ENCODE data around the gene RASGRF1. TPM values are rescaled to one million over a fixed set of nuclear protein-coding genes. Genes with fewer than 3 reads are reported as not detected.
"Not testable (repeated sequence)": the region's sequence is repeated elsewhere in the genome, so short reads cannot be mapped to it uniquely, and the experiment has no call there.

Gene RASGRF1
- total RNA-seq, 1 donor from 2014 or later, result not detected

- intact Hi-C loops (cut with DNase I), result no loop called here
- ATAC-seq (no peak), DNase-seq (ENCODE audit: missing footprints) (no peak)
Observed at GRCh38 chr15:78995921-78996893, 94.4 kb downstream of the RASGRF1 start.

DNA sequence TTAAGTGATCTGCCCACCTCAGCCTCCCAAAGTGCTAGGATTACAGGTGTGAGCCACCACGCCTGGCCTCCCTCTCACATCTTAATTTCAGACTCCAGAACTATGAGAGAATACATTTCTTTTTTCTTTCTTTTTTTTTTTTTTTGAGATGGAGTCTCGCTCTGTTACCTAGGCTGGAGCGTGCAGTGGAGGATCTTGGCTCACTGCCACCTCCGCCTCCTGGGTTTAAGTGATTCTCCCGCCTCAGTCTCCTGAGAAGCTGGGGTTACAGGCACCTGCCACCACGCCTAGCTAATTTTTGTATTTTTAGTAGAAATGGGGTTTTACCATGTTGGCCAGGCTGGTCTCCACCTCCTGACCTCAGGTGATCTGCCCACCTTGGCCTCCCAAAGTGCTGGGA, 95.4 kb downstream of the RASGRF1 start:
- ATAC-seq; intact Hi-C loops (cut with DNase I); DNase-seq (ENCODE audit: missing footprints): not testable (repeated sequence)

- ATAC-seq (no peak), DNase-seq (ENCODE audit: missing footprints) (no peak)
- intact Hi-C loops (cut with DNase I), result no loop called here
Observed at GRCh38 chr15:78993931-78994530, 96.5 kb downstream of the RASGRF1 start.

- intact Hi-C loops (cut with DNase I), result no loop called here
- ATAC-seq, result no peak
- no peak for DNase-seq (ENCODE audit: missing footprints)
Observed at GRCh38 chr15:78993257-78993930, 97.2 kb downstream of the RASGRF1 start.

GRCh38 chr15:78992416-78993256, 97.9 kb downstream of the RASGRF1 start:
- no peak for ATAC-seq
- intact Hi-C loops (cut with DNase I), result no loop called here
- DNase-seq (ENCODE audit: missing footprints), result no peak

DNA sequence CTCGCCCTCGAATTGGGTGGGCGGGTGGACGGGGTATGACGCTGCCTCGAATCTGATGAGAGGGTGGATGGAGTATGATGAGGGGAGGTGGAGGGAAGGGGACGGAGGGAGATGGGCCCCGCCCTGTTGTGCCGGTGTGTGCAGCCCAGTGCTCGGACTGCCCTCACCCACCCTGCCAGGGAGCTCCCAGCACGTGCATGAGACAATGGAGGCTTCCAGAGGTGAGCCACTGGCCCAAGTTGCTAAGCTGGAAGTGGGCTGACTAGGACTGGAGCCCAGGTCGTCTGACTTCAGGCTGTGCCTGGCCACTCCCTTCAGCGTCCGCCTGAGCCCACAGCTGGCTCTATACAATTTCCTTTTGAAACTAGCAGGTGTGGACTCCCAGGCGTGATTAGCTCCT, 98.7 kb downstream of the RASGRF1 start:
- no peak for DNase-seq (ENCODE audit: missing footprints)
- intact Hi-C loops (cut with DNase I), result no loop called here

GRCh38 chr15:78991476-78991875, 99.1 kb downstream of the RASGRF1 start:
- intact Hi-C loops (cut with DNase I), result no loop called here
- DNase-seq (ENCODE audit: missing footprints) (no peak), ATAC-seq (no peak)

More for the DNA sequence above, 98.7 kb downstream of the RASGRF1 start:
- no peak for ATAC-seq

DNA sequence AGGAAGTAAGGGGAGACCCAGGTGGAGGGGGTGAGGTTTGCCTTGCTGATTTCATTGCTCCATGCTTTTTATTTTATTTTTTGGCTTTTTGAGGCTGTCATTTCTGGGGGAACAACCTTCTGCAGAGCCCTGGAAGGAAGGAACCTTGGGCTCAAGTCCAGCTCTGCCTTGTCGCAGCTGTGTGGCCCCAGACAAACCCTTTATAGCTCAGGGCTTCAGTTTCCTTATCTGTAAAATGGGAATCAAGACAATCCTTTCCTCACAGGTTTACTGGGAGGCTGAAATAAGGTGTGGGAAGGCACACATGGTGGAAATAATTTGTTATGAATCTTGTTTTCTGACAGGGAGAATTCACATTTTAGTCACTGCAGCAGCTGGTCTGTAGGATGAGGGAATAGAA, 100.3 kb downstream of the RASGRF1 start:
- intact Hi-C loops (cut with DNase I), result no loop called here
- ATAC-seq (no peak), DNase-seq (ENCODE audit: missing footprints) (no peak)

GRCh38 chr15:78989701-78990240, 100.8 kb downstream of the RASGRF1 start:
- intact Hi-C loops (cut with DNase I), result no loop called here
- DNase-seq (ENCODE audit: missing footprints), result no peak
- no peak for ATAC-seq

GRCh38 chr15:78988361-78988911, 102.1 kb downstream of the RASGRF1 start:
- peak; percentile 83 for DNase-seq (ENCODE audit: missing footprints)
- ATAC-seq, result peak; percentile 71
- intact Hi-C loops (cut with DNase I), result no loop called here

DNA sequence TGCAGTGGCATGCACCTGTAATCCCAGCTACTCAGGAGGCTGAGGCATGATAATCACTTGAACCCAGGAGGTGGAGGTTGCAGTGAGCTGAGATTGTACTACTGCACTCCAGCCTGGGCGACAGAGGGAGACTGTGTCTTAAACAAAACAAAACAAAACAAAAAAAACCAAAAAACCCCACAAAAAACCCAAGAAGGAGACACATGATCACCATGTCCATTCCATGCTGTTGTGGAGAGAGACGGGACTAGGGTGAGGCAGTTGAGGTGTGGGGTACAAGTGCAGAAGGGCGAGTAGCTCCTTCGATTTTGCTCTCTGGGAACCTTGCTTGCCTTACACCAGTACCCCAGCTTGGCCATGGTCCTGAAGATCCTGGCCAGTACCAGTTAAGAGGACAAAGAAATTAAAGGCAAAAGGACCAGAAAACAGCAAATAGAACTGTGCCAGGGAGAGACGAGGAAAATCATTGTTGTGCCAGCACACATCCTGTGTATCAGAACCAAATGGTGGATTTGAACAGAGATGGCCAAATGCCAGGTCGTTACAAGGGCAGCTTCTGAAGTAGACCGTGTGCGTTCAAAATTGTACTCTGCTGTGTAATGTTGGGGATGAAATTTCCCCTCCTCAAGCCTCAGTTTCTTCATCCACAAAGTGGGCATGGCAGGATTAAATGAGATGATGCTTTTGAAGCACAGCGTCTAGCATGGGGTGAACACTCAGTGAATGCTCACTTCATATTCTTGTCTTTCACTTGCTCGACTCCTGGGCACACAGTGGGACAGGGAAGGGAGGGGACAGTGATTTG, 102.8 kb downstream of the RASGRF1 start:
- DNase-seq (ENCODE audit: missing footprints) (peak; percentile 30), ATAC-seq (no peak)
- intact Hi-C loops (cut with DNase I), result no loop called here

- intact Hi-C loops (cut with DNase I), result no loop called here
- DNase-seq (ENCODE audit: missing footprints) (no peak), ATAC-seq (no peak)
Observed at GRCh38 chr15:78985859-78986475, 104.6 kb downstream of the RASGRF1 start.

DNA sequence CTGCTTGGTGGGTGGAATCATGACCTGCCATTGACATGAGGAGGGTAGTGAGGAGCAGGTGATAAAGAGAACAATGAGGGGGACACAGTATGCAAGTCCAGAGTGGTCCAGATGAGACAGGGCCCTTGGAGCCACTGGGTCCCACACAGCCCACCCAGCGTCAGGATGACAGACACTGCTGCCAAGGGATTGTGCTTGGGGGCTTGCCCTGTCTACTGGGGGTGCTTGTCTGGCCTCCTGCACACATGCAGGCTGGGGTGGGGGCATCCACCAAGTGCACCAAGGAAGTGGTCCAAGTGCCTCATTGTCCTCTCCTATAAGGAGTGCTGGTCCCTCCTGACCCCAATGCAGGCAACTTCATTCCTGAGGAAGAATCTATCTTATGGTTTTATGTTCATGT, 106.5 kb downstream of the RASGRF1 start:
- ATAC-seq (no peak), DNase-seq (ENCODE audit: missing footprints) (peak; percentile 20)
- intact Hi-C loops (cut with DNase I), result no loop called here

DNA sequence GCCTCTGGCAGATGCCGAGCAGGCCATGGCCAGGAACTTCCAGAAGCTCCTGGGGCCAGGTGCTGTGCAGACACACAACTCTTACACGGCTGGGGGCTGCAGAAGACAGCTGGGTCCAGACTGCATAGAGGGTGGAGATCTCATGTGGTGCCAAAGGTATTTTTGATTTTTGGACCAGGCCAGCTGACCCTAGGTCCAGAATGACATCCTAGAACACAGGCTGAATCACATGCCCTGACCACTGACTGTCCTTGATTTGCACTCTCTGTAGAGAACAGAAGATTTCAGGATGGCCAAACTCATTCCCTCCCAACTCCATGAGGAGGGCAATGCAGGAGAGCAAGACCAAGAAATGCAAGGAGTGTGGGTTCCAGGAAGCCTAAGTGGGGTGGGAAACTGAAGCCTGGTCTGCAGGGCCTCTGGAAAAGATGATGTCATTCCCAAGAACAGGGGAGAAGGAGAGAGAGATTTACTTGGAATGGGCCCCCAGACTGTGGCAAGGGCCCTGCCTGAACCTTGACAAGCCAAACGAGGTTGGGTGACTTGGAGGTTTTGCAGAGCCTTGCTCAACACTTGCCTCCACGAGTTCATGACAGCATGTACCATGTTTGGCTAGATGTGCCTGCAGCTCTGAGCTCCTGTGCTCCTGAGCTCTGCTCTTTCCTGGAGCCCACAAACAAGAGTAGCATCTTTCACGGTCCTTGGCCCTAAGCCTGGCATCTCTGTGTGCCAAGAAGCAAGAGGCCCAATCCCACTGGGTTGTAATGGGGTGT, 107.2 kb downstream of the RASGRF1 start:
- no peak for ATAC-seq
- DNase-seq (ENCODE audit: missing footprints), result no peak
- intact Hi-C loops (cut with DNase I), result no loop called here

DNA sequence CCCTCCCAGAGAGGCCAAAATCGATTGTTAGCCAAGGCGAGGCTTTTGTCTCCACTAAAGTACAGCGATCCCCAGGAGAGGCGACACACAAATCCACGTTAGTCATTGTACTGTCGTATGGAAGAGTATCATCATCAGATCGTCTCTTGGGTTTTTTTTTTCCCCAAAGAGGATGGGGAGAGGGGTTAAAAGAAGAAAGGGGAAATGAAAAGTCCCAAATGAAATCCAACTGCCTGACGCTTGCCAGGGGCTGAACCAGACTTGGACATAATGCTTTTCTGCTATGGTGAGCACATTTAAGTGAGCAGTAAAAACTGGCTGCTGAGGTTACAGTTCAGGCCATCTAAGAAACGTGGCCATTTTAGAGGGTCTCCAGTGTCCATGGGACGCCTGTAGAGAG, 107.8 kb downstream of the RASGRF1 start:
- intact Hi-C loops (cut with DNase I), result no loop called here
- ATAC-seq (peak; percentile 29), DNase-seq (ENCODE audit: missing footprints) (no peak)

All from Right ventricle myocardium inferior (tissue), 1 donor.